Suppressor macrophage (primary cell): ENCODE results near the gene DDX1.

ENCODE experiments used
- DNase-seq, 4 experiments: peaks; one replicate each; pipeline ENCODE4 v3.0.0-alpha.2; 2020 to 2022

Gene DDX1

DNA sequence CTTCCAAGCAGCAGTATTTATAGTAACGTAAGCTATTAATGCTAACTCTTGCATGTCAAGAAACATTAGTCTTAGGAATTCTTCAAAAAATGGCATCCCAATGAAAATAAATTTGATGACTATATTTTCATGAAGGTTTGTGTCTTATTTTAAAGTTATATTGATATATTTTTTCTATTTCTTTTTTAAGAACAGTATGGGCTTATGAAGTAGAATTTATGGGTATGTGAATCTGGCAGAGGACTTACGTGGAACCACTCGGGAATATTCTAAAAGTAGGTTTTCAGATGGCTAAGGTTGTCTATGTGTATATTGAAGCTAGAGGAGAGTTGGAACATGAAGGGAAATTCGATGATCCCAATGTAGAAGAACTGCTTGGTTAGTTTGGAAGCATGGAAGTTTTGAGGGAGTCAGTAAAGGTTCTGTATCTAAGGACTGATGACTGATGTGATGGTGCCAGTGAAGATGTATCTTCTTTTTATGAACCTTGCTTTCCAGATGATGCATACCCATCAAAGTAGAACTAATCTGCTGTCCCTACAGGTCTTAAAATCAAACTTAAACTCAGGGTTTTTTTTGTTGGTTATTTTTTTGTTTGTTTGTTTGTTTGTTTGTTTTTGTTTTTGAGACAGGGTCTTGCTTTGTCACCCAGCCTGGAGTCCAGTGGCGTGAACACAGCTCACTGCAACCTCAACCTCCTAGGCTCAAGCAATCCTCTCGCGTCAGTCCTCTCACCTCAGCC lies 39.5 kb downstream of the DDX1 start:
- DNase-seq = no peak

DNA sequence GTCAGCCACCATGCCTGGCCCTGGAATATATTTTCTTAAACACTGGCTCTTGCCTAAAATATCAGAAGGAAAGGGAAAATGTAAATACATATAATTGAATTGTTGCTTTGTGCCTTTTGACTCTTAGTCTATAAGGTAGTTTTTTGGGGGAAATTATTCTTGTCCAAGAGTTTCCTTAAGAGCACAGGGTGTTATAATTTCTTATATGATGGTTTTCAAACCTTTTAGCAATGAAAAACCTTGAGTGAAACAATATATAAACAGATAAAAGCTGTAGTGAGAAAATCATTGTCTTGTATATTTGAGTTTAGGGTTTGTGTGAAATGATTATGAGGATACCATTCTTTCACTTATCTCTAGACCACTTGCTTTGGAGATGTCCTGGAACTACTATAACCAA lies 40.2 kb downstream of the DDX1 start:
- no peak for DNase-seq

DNA sequence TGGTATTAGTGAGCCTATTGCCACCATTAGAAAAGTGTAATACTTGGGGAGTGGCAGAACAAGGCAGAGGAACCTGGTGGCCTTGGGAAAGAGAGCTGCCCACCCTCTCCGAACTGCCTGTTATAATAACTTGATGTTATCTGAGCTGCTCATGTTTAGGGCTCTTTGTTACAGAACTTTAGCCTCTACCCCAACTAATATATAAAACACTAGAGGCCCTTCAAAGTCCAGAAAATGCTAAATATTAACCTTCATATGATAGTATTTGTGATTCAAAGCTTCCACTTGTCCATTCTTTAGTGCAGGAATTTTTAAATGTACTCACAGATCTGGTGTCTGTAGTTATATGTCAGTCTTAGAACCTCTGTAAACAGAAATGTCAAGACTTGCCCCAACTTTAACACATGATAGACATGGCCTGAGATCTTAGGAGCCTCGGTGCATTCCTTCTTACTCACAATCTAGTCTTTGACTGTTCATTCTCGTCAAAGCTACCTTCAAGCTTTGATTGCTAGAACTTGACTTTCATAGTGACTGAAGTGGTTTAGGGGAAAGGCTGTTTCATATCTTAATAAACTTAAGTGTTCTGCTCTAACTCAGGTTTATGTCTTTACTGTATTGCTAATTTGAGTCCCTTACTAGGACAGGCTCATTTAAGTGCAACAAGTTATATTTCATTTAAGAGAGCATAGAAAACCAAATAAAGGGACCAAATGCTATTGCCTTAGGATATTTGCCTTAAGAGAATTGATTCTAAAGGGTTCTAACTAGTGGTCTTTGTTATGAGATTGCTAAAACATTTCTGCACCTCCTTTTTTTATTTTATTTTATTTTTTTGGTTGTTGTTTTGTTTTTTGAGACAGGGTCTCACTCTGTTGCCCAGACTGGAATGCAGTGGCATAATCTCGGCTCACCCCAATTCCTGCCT lies 41.6 kb downstream of the DDX1 start:
- DNase-seq = no peak

- DNase-seq = no peak
Measured at GRCh38 chr2:15633971-15634346, 42.3 kb downstream of the DDX1 start.

DNA sequence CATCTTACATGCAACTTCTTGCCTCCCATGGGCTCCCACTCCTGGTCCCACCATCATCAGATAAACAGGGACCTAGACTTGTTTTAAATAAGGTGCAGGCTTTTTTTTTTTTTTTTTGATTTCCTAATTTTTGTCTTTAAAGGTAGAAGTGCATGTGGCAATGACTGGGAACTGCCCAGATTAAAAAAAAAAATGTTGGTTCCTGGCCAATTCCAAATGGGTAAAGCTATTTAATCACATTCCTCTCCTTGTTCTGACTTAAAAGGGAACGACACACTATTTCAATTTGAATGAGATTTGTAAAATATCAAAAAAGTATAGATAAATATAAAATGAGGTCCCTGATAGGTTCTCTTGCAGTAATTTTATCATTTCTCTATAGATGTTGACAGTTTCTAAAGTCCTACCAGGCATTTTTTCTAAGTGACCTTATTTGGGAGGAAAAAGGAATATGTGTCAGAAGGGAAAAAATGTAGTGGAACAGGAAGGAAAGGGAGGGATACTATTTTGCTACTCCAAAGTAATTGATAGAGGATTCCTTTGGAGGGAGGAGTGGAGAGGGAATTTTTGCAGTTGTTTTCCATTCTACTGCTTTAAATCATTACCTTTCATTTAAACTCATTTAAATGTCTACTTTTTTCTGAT lies 43.3 kb downstream of the DDX1 start:
- DNase-seq = no peak

DNA sequence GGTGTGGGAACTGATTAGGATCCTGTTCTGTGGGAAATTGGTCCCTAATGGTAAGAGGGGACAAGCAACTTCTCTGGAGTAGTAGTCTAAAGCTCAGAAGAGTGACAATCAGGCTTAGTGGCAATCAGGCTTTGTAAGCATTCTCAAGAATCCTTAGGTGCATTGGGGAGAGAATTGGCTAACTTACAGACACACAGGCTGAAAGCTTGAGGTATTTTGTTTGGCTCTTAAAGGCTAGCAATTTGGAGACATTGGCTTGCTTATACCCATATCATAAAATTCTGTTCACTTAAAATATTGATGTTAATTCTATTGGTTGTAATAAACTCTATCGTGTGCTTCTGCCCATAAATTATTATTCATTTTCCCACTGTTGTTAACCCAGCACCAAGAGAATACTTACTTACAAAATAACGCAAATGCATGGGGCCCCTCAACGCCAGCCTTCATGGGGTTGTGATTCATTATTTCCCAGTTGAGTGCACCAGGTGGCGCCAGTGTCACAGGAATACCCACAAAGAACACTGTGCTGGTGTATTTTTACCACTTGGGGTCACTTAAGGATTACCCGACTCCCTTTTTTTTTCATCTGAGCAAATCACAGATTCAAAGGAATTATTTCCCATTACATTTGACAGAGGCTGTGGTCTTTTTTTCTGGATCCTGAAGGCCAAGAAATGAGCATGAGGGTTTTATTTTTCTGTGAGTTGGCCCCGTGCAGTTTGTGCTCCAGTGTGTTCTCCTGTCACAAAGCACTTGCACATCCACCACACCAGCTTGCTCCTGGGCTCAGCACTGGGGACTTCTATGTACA lies 45.5 kb downstream of the DDX1 start:
- DNase-seq = peak; percentile 66 to 71 (median 68)

GRCh38 chr2:15638720-15639119 lies 47.1 kb downstream of the DDX1 start:
- DNase-seq = no peak

- DNase-seq = no peak
Measured at GRCh38 chr2:15639323-15640251, 47.9 kb downstream of the DDX1 start.

DNA sequence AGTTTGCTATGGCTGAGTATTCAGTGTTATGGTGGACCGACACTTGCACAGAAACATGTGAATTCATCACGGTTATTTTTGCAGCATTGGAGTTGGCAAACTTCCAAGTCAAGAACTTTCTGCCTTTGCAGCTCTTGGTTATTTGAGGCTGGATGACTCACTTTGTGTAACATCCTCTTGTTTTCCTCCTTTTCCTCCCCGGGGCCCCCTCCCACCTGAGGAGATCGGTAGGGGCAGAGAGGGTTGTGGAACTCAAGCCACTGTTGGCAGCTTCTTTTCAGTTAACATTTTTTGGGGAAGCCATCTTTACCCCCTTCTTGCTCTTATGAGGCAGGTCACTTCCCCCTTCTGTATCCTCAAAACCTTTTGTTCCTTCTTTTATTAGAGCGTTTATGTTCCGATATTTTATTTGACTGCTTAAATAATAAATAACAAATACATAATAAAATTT lies 48.6 kb downstream of the DDX1 start:
- peak; percentile 16 to 50 (median 33) for DNase-seq

GRCh38 chr2:15640784-15641183 lies 49.1 kb downstream of the DDX1 start:
- DNase-seq = no peak

DNA sequence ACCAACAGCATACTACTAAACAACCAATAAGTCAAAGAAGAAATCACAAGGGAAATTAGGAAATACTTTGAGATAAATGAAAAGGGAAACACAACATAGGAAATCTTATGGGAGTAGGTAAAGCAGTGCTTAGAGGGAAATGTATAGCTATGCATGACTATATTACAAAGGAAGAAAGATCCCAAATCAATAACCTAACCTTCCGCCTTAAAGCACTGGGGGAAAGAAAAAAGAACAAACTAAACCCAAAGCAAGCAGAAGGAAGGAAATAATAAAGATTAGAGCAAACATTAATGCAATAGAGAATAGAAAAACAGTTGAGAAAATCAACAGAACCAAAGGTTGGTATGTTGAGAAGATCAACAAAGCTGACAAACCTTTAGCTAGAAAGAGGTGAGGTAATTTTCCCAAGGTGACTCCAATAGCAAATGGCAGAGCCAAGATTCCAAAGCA lies 49.9 kb downstream of the DDX1 start:
- no peak for DNase-seq

DNA sequence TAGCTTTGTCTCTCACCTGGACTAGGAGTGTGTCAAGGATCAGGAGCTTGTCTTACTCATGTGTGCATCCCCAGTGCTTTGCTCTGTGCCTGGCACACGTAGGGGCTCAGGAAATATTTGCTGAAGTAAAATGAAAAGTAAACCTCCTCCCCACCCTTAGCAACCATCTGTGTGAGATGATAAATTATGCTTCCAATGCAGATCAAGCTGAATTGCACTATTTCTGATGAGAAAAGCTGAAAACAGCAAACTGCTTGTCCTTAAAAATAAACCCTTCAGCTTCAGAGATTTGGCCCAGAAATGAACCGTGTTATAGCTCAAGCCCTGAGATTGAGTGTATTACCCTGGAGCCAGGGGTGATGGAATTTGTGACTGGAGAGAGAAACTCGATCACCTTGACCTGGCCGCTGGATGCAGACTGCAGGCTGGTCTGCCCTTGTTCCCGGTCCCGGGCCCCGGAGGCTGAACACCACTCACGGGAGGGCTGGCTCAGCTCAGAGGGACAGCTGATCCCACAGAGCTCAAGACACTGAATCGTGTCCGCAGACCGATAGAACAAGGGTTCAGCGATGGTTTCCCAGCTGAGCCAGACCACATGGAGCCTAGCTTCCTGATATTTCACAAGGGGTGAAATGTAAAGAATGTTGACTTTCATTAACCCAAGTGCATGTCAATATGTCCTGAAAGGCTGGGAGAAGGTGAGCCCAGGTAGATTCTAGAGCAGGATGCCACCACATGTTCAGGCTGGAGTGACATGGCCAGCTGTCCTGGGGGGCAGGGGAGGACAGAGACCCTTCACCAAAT lies 50.5 kb downstream of the DDX1 start:
- no peak for DNase-seq

- no peak for DNase-seq
Measured at GRCh38 chr2:15642815-15643500, 51.3 kb downstream of the DDX1 start.

GRCh38 chr2:15643791-15644585 lies 52.3 kb downstream of the DDX1 start:
- no peak for DNase-seq

DNA sequence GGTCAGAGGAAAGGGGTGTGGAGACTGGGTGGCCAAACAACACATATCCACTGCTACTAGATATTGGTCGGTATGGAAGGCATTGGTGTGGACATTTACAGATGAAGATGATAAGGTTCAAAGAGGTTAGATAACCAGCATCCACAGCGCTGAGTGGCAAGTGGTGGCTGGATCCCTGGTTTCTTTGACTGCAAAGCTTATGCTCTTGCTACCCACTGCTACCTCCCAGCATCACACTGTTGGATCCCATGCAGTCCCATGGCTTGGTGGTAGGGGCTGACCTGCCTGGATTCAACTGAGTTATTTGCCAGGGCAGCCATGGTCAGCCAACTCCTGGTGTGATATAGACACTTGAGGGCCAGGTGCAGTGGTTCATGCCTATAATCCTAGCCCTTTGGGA lies 53.6 kb downstream of the DDX1 start:
- DNase-seq = no peak

- no peak for DNase-seq
Measured at GRCh38 chr2:15645720-15646385, 54.2 kb downstream of the DDX1 start.

- DNase-seq = no peak
Measured at GRCh38 chr2:15646661-15647060, 55.0 kb downstream of the DDX1 start.
